Loucy (cell line): ENCODE measurements around the gene NPPC.

ENCODE experiments used
- H2AFZ ChIP-seq: fragments of 200-600 bp; sonication (generic); 2 replicates; pipeline ENCODE4 v1.6.0; 2016; ENCODE audit warnings: antibody characterized with exemption, mild to moderate bottlenecking, low read length, moderate library complexity
- H3F3A ChIP-seq: fragments of 200-600 bp; 2 replicates; pipeline ENCODE4 v1.6.0; 2016; ENCODE audit warnings: antibody characterized with exemption, low read depth, mild to moderate bottlenecking
- H3K27me3 ChIP-seq: fragments of 200-600 bp; sonication (generic); 2 replicates; pipeline ENCODE4 v1.6.1; 2014; ENCODE audit warnings: low read length, mild to moderate bottlenecking; ENCODE audit not compliant: insufficient read depth, poor library complexity, severe bottlenecking
- H3K36me3 ChIP-seq: fragments of 200-600 bp; sonication (generic); 2 replicates; pipeline ENCODE4 v1.6.1; 2016; ENCODE audit warnings: low read length; ENCODE audit not compliant: insufficient read depth
- H3K4me1 ChIP-seq: fragments of 200-600 bp; sonication (generic); 2 replicates; pipeline ENCODE4 v1.5.1; 2014; ENCODE audit warnings: low read length, mild to moderate bottlenecking; ENCODE audit not compliant: insufficient read depth, poor library complexity, severe bottlenecking
- H3K4me2 ChIP-seq: fragments of 200-600 bp; sonication (generic); 2 replicates; pipeline ENCODE4 v1.6.0; 2014; ENCODE audit warnings: antibody characterized with exemption, low read length, low read depth, mild to moderate bottlenecking; ENCODE audit not compliant: poor library complexity, severe bottlenecking
- H3K4me3 ChIP-seq: fragments of 200-600 bp; sonication (generic); 2 replicates; pipeline ENCODE4 v1.5.1; 2014; ENCODE audit warnings: low read length, mild to moderate bottlenecking, mixed read lengths; ENCODE audit not compliant: poor library complexity, severe bottlenecking
- H3K79me2 ChIP-seq: fragments of 200-600 bp; sonication (generic); 2 replicates; pipeline ENCODE4 v1.6.1; 2014; ENCODE audit warnings: low read length; ENCODE audit not compliant: insufficient read depth
- H3K9ac ChIP-seq: fragments of 200-600 bp; sonication (generic); 2 replicates; pipeline ENCODE4 v1.6.0; 2014; ENCODE audit warnings: mild to moderate bottlenecking, low read depth, low read length, moderate library complexity; ENCODE audit not compliant: poor library complexity, severe bottlenecking
- H3K9me2 ChIP-seq: fragments of 200-600 bp; sonication (generic); replicated peaks from 2 replicates; pipeline ENCODE4 v1.6.1; 2016; ENCODE audit warnings: low read depth, low read length, mixed read lengths
- H3K9me3 ChIP-seq: fragments of 200-600 bp; sonication (generic); 2 replicates; pipeline ENCODE4 v1.6.1; 2014; ENCODE audit warnings: mild to moderate bottlenecking, antibody characterized with exemption, low read length, low read depth; ENCODE audit not compliant: insufficient read depth
- H4K20me1 ChIP-seq: fragments of 200-600 bp; sonication (generic); 2 replicates; pipeline ENCODE4 v1.6.0; 2014; ENCODE audit warnings: antibody characterized with exemption, low read length, mild to moderate bottlenecking; ENCODE audit not compliant: insufficient read depth, poor library complexity, severe bottlenecking
- EZH2phosphoT487 ChIP-seq: fragments of 200-600 bp; IDR thresholded peaks from 2 replicates; pipeline ENCODE4 v1.6.1; 2018; ENCODE audit warnings: antibody characterized with exemption, mild to moderate bottlenecking, moderate library complexity, borderline replicate concordance
- TF ChIP-seq, protein P1 (sequence below): fragments of 200-600 bp; sonication (generic); conservative IDR thresholded peaks from 2 replicates; pipeline ENCODE4 v1.5.1; 2014; ENCODE audit warnings: mild to moderate bottlenecking, antibody characterized with exemption, low read length

NPPC gene

DNA sequence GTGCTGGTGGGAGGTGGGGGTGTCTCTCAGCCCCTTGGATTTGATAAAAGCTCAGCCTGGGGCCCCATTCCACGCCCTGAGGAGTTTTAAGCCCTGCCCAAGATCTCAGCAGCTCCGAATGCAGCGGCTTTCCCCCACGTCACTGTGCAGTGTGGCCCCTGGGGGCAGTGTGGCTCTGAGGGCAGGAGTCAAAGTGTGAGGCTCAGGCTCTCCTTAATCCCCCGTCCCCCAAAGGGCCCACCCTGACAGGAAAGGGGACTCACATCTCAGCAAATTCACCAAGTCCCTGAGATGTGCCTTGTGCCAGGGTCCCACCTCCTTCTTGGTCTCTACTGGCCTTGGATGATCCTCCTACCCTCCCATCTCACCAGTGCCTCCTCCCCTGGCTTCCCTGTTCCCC, 25.2 kb downstream of the NPPC start:
- no peaks in the 10 kb centered on the region for H3K4me1 ChIP-seq
- no peaks in the 10 kb centered on the region for H4K20me1 ChIP-seq
- no peaks in the 10 kb centered on the region for H3K79me2 ChIP-seq
- no peaks in the 10 kb centered on the region for H3F3A ChIP-seq
- no peaks in the 10 kb centered on the region for H3K27me3 ChIP-seq
- H3K9me2 ChIP-seq: no peaks in the 10 kb centered on the region
- no peak overlapping the region for H2AFZ ChIP-seq
- H3K4me2 ChIP-seq: no peak overlapping the region
- no peak overlapping the region for H3K4me3 ChIP-seq
- H3K9me3 ChIP-seq: no peaks in the 10 kb centered on the region
- TF ChIP-seq EZH2phosphoT487: no peak
- TF ChIP-seq, protein P1, sequence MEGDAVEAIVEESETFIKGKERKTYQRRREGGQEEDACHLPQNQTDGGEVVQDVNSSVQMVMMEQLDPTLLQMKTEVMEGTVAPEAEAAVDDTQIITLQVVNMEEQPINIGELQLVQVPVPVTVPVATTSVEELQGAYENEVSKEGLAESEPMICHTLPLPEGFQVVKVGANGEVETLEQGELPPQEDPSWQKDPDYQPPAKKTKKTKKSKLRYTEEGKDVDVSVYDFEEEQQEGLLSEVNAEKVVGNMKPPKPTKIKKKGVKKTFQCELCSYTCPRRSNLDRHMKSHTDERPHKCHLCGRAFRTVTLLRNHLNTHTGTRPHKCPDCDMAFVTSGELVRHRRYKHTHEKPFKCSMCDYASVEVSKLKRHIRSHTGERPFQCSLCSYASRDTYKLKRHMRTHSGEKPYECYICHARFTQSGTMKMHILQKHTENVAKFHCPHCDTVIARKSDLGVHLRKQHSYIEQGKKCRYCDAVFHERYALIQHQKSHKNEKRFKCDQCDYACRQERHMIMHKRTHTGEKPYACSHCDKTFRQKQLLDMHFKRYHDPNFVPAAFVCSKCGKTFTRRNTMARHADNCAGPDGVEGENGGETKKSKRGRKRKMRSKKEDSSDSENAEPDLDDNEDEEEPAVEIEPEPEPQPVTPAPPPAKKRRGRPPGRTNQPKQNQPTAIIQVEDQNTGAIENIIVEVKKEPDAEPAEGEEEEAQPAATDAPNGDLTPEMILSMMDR: peak; percentile 25; the same call in 1 of the 2 replicates
- H3K36me3 ChIP-seq: no peaks in the 10 kb centered on the region
- H3K9ac ChIP-seq: no peak overlapping the region

DNA sequence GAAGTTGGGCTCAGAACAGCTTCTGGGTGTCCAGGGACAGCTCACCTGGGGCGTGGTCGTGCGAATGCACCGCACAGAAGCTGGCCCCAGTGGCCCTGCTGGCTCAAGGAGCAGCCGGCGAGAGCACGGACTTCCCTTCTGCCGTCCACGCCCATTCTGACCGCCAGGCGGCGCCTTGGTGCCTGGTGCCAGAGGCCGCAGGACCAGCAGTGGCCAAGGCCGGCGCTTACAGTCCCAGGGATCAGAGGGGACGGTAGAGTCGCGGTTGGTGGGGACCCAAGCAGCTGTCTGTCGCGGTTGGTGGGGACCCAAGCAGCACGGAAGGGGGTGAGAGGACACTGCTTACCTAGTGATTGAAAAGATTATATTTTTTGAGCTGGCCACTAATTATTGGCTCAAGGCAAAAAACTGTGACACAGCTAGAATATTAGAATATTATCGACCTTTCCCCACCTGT, 25.7 kb downstream of the NPPC start:
- Histone ChIP-seq H3K9me2 (no peaks in the 10 kb centered on the region), H3K4me2 (no peak overlapping the region), H3K27me3 (no peaks in the 10 kb centered on the region), H3K4me3 (no peak overlapping the region), H4K20me1 (no peaks in the 10 kb centered on the region), H3K9me3 (no peaks in the 10 kb centered on the region), H3K36me3 (no peaks in the 10 kb centered on the region), H3K4me1 (no peaks in the 10 kb centered on the region), H2AFZ (no peak overlapping the region), H3K79me2 (no peaks in the 10 kb centered on the region), H3K9ac (no peak overlapping the region), H3F3A (no peaks in the 10 kb centered on the region)
- no peak for TF ChIP-seq EZH2phosphoT487
- TF ChIP-seq, protein P1: no peak; the same call in 1 of the 2 replicates

DNA sequence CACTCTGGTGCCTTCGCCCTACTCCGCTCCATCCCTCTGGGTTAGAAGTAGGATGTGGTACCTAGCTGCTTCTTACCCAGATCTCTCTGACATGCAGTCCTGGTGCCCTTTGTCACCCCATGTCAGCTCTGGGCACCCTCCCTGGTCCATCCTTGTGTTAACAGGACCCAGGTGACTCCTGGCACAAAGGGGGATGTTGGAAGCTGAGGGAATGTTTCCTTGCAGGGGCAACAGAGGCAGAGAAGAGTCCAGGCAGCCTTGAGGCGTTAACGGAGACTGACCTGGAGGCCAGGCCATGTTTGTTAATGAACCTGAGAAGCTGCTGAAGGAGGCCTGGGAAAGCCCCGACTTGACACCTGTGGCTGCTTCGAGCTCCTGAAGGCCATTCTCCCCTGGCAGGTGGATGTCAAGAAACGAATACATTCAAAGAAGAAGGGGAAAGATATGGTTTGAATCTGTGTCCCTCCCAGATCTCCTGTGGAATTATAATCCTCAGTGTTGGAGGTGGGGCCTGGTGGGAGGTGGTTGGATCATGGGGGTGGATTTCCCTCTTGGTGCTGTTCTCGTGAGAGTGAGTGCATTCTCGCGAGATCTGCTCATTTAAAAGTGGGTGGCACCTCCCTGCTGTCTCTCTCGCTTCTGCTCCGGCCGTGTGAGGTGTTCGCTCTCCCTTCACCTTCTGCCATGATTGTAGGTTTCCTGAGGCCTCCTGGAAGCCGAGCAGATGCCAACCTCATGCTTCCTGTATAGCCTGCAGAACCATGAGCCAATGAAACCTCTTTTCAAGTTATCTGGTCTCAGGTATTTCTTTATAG, 31.4 kb downstream of the NPPC start:
- H3K4me2 ChIP-seq: no peak overlapping the region
- H3K4me1 ChIP-seq: no peaks in the 10 kb centered on the region
- H3K79me2 ChIP-seq: no peaks in the 10 kb centered on the region
- no peaks in the 10 kb centered on the region for H4K20me1 ChIP-seq
- H3K9ac ChIP-seq: no peak overlapping the region
- H3F3A ChIP-seq: no peaks in the 10 kb centered on the region
- H3K4me3 ChIP-seq: no peak overlapping the region
- H2AFZ ChIP-seq: no peak overlapping the region
- H3K36me3 ChIP-seq: no peaks in the 10 kb centered on the region
- H3K27me3 ChIP-seq: no peaks in the 10 kb centered on the region
- TF ChIP-seq EZH2phosphoT487: no peak
- TF ChIP-seq, protein P1: no peak
- no peaks in the 10 kb centered on the region for H3K9me2 ChIP-seq
- no peaks in the 10 kb centered on the region for H3K9me3 ChIP-seq
